ENCODE data around the gene ZBTB16. TPM values are rescaled to one million over a fixed set of nuclear protein-coding genes. Genes with fewer than 3 reads are reported as not detected.
A peak's percentile ranks its signal among the peaks of the same experiment; 100 is the strongest.

ZBTB16 gene
- total RNA-seq, 4 donors from 2014 or later: 82.7 to 375 (median 189) TPM

DNA sequence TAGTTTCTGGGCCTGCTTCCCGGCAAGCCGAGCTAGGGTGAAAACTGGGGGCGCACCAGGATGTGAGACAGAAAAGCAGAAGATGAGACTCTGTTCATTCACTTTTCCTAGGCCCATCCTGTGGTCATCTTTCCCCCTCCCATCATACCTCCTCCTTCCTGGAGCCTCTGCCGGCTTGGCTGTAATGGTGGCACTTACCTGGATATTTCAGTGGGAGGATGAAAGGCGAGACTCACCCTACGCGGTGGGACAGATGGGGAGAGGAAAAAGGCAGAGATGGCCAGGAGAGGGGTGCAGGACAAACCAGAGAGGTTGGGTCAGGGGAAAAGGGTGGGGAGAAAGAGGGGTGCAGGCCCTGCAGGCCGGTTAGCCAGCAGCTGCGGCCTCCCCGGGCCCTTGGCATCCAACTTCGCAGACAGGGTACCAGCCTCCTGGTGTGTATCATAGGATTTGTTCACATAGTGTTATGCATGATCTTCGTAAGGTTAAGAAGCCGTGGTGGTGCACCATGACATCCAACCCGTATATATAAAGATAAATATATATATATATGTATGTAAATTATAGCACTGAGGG, 195.1 kb downstream of the ZBTB16 start:
- no peak for ATAC-seq (ENCODE audit: low FRiP score)
- no peak for DNase-seq (ENCODE audit: low spot score)
- TF ChIP-seq, protein P1, sequence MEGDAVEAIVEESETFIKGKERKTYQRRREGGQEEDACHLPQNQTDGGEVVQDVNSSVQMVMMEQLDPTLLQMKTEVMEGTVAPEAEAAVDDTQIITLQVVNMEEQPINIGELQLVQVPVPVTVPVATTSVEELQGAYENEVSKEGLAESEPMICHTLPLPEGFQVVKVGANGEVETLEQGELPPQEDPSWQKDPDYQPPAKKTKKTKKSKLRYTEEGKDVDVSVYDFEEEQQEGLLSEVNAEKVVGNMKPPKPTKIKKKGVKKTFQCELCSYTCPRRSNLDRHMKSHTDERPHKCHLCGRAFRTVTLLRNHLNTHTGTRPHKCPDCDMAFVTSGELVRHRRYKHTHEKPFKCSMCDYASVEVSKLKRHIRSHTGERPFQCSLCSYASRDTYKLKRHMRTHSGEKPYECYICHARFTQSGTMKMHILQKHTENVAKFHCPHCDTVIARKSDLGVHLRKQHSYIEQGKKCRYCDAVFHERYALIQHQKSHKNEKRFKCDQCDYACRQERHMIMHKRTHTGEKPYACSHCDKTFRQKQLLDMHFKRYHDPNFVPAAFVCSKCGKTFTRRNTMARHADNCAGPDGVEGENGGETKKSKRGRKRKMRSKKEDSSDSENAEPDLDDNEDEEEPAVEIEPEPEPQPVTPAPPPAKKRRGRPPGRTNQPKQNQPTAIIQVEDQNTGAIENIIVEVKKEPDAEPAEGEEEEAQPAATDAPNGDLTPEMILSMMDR (IDR thresholded peaks at IDR 0.05): no peak

DNA sequence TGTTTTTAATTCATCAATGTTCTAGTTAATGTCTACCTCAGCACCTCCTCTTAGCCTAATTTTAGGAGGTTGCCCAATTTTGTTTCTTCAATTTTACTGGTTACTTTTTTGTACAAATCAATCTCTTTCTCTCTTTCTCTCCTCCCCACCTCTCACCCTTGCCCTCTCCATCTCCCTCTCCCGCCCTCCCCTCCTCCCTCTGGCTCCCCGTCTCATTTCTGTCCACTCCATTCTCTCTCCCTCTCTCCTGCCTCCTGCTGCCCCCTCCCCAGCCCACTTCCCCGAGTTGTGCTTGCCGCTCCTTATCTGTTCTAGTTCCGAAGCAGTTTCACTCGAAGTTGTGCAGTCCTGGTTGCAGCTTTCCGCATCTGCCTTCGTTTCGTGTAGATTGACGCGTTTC, 195.8 kb downstream of the ZBTB16 start:
- DNase-seq (ENCODE audit: low spot score) (no peak), ATAC-seq (ENCODE audit: low FRiP score) (no peak)
- TF ChIP-seq, protein P1 (IDR thresholded peaks at IDR 0.05): no peak

DNA sequence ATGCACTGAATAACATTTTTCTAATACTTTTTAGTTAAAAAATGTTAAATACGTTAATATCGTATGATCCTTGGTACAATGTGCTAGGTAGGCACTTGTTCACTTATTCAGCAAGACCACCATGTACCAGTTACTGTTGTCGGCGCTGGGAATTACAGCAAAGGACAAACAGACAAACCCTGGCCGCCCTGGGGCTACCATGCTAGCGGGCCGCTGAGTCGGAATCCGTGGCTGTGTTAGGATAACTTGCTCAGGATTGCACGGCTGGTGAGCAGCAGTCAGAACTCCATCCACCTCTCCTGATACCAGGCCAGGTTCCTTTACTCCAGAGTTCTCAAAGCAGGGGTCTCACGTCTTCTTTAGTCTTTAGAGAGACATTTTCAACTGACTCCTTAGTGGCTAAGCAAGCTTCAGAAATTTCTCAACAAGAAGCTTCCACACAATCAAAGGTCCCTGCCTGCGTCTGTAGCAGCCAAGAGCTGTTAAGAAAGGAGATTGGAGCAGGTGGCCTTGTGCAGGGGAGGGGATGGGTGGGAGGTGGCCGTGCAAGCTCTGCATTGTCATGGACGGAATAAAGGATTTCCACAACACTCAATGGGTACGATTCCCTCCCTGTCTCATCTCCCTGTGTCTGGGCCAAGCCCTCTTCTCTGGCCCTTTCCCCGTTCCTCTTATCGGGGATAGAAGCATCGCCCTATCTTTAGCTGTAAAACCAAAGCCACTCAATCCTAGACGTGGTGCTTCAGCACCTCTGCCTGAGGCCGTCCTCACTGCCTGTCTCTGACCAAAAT, 196.9 kb downstream of the ZBTB16 start:
- DNase-seq (ENCODE audit: low spot score) (no peak), ATAC-seq (ENCODE audit: low FRiP score) (no peak)
- TF ChIP-seq, protein P1 (IDR thresholded peaks at IDR 0.05): no peak

DNA sequence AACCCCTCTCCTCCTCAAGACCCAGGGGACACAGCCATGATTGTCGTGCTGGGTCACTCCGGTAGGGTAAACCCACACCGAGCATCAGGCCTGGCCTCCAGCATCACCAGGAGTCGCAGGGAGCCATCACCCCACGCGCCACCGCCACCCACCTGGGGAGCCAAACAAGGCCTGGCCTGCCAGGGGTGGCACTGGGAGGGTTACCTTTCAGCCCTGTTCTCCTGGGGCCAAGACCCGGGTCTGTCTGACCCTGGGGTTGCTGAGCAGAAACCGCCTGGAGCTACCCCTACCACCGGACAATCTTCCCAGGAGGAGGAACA, 197.4 kb downstream of the ZBTB16 start:
- TF ChIP-seq, protein P1 (IDR thresholded peaks at IDR 0.05): no peak
- DNase-seq (ENCODE audit: low spot score): no peak

DNA sequence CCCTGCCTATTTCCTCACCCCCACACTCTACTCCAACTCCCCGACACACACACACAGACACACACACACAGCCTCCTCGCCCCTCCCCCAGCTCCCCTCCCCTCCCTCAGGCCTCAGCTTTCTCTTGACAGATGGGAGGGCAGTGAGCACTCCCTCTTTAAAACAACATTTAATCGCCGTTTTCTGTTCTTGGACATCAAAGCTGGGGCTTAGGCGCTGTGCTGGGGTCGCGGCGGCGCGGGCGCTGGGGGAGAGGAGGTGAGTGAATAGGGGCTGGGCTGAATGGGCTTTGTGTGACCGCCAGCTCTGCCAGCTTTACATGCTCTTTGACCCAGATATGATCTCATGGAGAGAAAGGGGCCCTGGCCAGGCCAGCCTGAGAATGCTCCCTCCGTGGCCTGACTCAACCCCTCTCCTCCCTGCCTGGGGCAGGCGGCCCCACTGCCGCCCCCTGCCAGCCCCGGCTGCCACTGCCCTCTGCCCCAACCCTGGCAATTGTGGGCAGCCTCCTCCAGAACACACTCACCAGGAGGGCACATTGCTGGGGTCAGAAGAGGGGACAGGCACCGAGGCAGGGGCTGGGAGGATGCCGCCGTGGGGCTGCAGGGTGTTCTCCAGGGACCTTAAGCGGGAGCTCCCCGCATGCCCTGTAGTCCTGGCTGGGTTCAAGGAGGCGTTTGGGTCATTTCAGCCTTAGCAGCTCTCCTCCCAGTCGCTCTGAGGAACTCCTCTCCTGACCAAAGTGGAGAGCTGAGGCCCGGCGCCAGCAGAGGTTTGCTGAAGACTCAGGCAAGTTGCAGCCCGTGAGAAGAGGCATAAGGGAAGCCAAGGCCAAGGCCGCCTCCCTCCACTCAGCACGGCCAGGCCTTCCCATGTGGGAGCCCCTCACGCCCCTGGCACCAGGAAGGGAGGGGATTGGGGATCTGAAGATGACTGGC, 198.4 kb downstream of the ZBTB16 start:
- no peak for DNase-seq (ENCODE audit: low spot score)
- TF ChIP-seq, protein P1 (IDR thresholded peaks at IDR 0.05): no peak
- peak; percentile 66 for ATAC-seq (ENCODE audit: low FRiP score)

More for the DNA sequence above, 197.4 kb downstream of the ZBTB16 start:
- ATAC-seq (ENCODE audit: low FRiP score): no peak

DNA sequence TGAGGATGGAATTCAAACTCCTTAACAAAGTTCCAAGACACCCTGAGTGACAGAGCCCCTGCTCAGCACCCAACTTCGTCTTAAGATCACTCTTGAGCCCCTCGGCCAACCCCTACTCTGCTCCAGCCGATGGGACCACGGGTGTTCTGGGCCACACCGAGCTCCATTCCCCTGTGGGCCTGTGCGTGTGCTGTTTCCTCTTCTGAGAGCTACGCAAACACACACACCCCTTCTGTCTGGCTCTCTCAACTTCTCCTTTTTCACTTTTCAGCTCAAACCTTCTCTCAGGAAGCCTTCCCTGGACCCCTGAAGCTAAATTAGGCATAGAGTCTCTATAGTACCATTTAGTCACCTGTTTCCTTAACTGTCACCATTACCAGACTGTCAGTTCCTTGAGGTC, 199.2 kb downstream of the ZBTB16 start:
- TF ChIP-seq, protein P1 (IDR thresholded peaks at IDR 0.05): no peak
- no peak for DNase-seq (ENCODE audit: low spot score)
- ATAC-seq (ENCODE audit: low FRiP score): no peak

All from omental fat pad (tissue), 4 donors.